HG03575 (cell line): ENCODE data around the gene TEDC1.
"Not testable (repeated sequence)": the region's sequence is repeated elsewhere in the genome, so short reads cannot be mapped to it uniquely, and the experiment has no call there.

Experiments
- ATAC-seq: cut with Tn5 transposase; IDR thresholded peaks from one replicate; pipeline ENCODE4 v1.9.1; 2021; ENCODE audit not compliant: unreplicated experiment, insufficient number of reproducible peaks, low FRiP score; ENCODE audit errors: extremely low read depth

TEDC1 gene

DNA sequence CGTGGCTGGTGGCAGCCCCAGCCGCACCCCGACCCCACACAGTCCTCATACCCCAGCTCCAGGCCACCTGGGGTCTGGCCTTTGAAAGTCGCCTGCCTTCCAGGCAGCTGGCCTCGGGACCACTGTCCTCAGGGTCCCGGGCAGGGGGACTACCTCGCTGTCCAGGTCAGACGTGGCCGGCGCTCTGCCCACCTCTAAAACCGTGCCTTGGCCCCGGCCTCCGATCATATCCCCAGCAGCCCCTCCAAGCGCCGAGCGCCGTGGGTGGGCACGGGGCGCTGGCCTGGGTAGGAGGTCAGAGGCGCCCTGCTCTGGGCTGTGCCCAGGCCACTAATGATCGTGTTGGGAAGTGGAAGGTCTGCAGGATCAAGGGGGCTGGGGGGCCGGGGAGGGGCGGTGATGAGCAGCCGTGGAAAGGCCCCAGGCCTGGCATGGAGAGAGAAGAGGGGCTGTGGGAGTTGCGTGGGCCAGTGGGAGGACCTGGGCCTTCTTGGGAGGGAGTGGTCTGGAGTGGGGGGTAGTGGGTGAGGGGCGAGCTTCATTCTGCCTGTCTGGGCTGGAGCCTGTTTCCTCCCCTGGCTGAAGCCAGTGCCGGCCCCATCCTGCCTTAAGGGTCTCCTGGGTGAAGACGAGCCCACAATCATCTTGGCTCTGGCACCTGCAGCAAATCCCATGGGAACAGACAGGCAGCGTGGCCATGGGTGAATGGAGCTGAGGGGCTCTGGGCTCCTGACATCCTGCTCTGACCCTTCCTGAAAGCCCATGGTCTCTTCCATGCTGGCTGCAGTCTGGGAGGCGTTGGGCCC is 40.2 kb downstream of the TEDC1 start:
- ATAC-seq, result no peak

DNA sequence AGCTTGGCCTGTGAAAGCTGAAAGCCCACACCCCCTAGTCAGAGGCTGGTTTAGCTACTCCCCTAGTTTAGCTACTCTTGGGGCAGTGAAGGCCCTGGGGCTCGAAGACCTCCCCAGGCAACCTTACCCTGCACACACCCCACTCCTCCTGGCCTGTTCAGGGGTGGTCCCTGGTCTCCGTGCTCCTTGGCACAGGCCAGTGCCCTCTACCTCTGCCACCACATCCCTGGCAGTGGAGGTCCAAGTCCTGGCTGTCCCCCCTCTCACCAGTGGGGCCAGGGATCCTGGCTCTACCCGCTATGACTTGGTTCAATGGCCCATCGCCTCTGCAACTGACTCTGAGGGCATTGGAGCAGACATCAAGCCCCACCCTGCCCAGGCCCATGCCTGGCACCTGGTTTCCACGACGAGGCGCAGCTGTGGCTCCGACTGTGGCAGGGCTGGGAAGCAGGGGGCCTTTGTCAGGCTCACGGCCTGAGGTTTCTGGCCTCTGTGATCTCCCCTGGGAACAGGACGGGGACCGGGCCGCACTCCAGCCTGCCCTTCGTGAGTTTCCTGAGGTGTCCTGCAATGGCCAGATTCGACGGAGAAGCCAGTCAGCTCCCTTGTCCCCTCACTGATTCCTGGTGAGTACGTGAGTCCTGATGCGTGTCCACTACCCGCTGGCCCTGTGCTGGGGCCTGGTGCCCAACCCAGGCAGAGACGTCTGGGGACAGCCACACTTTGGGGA is 41.0 kb downstream of the TEDC1 start:
- ATAC-seq, result no peak

DNA sequence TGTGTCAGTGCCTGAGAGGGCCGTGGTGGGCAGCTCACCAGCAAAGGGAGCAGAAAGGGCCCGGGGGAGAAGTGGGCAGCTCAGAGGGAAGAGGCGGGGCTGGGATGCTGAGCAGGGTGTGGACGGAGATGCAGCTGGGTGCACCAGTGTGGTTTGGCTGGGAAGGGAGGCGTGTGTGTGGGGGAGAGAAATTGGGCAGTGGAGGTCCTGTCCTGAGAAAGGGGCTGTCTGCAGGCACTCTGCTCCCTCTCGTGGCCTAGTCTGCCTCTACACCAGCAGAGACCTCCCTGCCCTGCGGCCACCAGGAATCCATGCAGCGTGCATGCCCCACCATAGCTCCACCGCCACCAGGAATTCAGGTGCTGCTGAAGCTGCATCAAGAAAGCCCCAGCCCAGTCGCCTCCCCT is 41.7 kb downstream of the TEDC1 start:
- ATAC-seq, result no peak

DNA sequence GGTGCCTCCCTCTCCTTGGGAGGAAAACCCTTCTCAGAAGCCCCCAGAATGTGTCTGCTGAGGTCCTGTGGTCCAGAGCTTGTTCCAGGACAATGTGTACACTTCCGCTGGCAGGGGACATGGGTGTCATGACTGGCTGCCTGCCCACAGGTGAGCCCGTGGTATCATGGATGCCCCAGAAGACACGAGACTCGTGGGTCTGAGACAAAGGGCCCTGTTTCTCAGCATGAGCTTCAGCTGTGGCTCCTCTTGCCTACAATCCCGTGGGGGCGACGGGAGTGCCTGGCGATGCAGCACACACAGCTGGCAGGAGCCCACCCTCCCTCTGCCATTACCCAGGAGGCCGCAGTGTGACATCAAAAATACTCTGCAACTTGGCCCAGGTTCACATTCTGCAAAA is 42.3 kb downstream of the TEDC1 start:
- no peak for ATAC-seq

DNA sequence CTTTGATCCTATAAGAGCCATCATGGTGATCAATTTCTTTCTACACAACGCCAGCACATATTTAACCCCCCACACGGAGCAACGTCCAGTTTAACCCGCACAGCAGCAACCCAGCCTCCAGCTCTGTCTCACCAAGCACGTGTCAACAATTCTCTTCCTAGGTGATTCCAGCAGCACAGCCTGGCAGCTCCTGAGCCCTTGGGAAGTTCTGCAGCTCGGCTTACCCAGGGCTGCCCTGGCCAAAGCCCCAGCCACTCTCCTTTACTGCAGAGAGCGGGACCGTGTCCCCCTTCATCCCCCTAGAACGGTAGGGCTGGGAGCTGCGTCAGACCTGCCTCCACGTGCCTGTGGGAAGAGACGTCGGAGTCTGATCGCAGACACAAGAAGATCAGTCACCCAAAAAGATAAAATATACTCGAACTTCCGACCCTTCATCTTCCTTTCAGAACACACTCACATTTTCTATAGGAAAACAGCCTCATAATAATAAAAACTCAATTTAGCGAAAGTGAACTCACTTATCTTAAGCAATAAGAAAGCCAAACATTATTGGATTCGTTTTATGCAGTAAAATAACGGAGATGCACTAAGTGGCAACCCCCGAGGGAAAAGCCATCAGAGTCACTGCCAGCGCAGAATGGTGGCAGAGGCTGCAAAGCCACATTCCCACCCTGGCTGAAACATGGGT is 42.9 kb downstream of the TEDC1 start:
- ATAC-seq, result no peak

DNA sequence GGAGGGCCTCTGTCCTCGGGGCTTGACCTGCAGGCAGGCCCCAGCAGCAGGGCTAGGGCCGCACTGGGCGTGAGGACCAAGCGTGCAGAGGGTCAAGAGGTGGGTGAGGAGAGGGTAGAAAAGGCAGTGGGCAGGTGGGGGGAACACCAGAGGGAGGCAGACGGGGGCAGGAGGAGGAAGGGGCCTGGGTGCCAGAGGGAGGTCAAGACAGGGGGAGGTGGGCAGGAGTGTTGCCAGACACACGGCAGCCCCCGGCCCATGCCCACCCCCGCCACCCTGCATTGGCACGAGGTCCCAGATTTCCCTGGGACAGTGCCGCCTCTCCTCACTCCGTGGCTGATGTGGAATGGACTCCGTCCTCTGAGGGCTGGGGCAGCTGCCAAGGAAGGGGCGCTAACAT is 43.5 kb downstream of the TEDC1 start:
- no peak for ATAC-seq

DNA sequence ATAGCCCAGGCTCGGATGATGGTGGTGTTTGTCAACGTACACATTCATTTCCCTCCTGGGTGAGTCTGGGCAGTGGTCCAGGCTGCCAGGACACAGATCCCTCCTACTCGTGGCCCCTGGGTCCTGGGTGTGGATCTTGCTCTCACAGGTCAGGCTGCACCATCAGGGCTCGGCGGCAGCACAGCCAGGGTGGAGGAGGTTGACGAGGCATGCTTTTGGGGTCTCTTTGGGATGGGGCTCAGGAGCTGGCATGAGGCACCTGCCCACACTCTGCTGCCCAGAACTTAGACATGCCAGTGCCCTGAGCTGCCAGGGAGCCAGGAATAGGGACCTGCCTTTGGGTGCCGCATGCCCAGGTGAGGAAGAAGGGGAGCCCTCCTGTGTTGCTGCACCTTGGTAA is 45.0 kb downstream of the TEDC1 start:
- ATAC-seq, result no peak

DNA sequence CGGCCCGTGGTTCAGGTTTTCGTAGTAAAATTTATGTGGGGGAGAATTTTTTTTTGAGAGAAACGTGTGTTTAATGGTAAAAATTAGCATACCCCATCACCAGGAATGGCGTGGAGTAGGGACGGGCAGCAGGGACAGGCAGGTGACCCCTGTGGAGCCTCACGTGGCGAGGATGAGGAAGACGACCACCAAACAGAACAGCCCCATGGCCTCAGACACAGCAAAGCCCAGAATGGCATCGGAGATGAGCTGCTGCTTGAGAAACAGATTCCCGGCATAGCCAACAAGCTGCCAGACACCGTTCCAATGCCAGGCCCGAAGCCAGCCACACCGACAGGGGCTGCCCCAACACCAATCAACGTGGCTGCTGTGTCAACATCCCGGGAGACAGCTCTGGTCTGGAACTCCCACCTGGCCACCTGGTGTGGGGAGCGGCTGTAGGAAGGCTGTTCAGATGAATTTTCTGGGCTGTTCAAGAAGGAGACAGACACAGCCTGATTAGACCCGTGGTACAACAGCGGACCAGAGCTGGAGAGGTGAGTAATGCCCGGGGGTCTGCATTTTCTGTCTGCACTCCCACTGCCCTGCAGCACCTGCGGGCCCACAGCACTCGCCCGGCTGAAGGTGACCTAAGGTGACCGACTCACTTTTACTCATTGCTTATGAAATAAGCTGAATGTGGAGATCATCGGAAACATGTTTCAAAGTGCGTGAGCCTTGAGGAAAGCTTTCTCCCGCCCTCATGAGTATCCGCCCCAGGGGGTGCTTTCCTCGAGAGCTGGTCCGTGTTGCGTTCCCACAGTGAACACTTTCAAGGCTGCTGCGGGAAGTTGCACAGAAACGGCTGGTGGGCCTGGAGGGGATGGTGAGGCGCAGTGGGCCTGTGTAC is 45.9 kb downstream of the TEDC1 start:
- no peak for ATAC-seq

DNA sequence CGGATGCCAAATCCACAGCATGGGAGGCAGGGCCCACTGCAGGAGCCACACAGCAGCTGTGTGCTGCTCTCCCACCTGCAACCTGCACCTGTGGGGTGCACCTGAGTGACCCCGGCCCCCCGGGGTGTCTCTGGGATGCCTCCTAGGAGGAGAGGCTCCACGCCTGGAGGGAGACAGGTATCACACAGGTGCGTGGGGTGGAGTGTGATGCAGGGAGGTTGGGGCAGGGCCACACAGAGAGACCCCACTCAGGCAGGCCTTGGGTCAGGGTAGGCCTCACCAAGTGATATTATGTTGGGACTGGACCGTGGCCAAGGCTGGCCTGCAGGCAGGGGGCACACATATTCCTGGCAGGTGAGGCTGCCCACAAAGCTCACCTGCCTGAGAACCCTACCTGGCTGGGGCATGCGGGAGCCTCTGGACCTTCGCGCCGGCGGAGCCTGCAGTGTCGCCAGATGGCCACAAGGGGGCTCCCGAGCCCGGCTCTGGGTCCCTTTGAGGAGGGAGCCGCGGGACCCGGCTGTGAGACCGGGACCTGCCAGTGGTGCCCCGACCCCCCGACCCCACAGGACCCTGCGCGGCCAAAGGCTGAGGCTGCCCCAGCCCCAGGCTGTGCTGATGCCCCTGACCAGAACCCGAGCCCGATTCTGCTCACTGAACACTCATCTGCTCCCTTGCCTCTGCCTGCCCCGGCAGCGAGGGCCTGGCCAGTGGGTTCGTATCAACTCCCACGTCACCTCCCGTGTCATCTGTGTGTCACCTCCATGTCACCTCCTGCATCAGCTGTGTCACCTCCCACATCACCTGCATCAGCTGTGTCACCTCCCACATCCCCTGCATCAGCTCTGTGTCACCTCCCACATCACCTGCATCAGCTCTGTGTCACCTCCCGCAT is 46.8 kb downstream of the TEDC1 start:
- ATAC-seq, result no peak

DNA sequence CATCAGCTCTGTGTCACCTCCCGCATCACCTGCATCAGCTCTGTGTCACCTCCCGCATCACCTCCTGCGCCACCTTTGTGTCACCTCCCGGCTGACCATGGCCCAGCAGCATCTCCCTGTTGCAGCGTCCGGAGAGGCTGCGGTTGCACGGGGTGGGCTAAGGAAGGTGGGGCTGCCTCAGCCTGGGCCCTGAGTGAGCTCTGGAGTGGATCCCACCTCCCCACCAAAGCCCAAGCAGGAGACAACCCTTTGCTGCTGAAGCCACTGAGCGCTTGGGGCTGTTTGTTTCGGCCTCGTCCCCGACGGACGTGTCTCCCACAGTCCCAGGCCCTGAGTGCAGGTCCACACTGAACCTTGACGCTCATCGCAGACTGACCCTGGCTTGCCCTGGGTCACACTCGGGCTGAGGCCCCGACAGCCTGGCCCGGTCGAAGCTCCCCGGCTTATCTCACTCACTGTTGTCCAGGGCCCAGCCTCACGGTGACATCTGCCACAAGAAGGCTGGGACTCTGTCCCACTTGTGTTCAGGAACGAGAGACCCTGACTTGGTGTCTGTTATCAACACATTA is 47.5 kb downstream of the TEDC1 start:
- no peak for ATAC-seq

DNA sequence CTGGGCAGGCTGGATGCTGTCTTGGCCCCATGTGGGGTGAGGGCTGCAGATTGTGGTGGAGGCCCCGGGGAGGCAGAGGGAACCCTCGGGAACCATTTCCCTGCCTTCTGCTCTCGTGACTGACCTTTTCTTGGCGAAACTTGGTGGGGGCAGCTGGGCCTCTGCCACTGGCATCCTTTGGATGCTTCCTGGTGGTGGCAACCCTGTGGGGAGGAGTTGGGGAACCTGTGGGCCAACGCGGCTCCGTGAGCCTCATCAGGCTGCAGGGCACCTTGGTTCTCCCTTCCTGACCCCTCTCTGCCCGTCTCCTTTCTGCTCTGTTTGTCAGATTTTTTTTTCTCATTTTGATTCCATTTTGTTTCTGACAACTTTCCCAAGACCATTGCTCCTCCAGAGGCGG is 49.8 kb downstream of the TEDC1 start:
- no peak for ATAC-seq

DNA sequence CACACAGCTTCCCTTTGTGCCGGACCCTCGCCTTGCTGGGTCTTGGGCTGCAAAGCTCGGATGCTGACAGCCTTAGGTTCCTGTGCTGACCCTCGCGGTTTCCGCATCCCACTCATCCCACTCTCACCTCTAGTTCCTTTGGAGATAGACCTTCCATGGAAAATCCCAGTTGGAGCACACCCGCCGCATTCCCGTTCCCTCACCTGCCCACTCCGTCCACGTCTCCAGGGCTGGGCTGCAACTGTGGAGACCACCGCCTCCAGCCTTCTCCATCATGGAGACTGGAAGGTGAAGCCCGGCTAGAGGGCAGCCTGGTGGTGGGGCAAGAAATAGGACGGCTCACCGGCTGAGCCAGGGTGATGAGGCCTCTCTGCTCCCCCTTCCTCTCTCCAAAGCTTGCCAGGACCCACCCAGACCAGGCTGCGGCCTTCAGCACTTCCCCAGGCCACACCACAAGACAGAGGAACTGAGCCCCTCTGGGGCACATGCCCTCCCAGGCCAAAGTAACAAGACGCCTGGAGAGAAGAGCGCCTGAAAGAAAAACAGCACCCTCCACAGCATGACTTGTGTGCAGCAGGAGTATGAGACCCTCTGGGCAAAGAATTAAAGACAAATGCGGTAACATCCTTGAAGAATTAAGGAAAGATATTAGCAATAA is 50.3 kb downstream of the TEDC1 start:
- ATAC-seq, result no peak

DNA sequence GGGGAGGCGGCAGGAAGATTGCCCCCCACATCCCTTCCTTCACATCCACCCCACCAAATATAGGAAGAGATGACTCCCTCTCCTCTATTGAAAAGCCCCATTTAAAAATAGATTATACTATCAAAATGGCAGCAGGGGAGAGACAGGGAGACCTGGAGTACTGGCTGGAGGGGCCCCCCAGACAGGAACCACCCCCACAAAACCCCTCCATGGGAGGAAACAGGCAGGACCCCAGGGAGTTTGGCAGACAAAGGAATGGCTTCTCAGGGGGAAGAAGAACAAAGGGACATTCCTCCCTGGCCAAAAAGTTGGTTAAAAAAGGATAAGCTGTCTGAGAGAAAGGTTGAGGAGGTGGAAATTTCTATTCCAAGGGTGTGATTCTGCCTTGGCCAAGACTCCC is 54.6 kb downstream of the TEDC1 start:
- ATAC-seq, result not testable (repeated sequence)

DNA sequence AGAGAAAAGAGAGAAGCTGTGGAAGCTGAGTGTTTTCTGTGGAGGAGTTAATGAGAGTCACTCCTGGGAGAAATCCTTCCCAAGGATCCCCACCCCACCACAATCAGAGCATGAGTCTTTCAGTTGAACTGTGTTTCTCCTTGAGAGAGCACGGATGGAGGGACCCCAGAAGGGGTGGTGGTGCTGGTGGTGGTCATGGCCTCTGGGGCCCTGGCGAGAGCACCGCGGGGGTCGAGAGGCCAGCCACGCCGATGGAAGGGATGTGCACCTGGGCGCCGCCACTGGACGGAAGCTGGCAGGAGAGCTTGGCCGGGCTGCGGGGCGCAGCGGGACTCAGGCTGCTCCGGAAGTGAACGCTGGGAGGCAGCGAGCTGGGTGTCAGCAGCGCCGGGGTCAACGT is 55.4 kb downstream of the TEDC1 start:
- ATAC-seq, result not testable (repeated sequence)

DNA sequence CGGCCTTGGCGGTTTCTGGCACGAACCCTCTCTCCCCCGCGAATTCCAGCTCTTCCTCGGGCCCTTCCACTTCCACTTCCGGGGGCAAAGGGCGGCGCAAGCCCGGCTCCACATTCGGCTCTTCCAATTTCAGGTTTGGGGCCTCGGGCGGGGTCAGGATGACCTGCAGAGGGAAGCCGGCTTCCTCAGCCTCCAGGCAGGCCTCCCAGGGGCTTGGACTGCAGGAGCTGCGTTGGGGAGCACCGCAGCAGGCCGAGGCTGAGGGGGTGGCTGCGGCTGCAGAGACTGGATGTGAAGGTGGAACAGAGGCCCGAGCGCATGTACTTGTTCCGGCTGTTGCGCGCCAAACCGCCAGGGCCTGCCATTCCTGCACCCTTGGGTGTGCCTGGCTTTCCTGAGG is 56.0 kb downstream of the TEDC1 start:
- not testable (repeated sequence) for ATAC-seq

DNA sequence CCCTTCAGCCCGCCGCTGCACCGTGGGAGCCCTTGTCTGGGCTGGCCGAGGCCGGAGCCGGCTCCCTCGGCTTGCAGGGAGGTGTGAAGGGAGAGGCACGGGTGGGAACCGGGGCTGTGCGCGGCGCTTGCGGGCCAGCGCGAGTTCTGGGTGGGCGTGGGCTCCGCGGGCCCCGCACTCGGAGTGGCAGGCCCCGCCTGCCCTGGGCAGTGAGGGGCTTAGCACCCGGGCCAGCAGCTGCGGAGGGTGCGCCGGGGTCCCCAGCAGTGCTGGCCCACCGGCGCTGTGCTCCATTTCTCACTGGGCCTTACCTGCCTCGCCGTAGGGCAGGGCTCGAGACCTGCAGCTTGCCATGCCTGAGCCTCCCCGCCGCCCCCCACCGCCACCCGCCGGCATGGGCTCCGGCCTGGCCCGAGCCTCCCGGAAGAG is 56.7 kb downstream of the TEDC1 start:
- no peak for ATAC-seq
